Natural killer cell (primary cell): ENCODE measurements around the gene FXYD1. TPM values are rescaled to one million over a fixed set of nuclear protein-coding genes. Genes with fewer than 3 reads are reported as not detected.

Experiments used
- ATAC-seq, 3 donors: fragments of 150-1000 bp in 2 of 3; fragments of 200-7000 bp in 1 of 3; cut with Tn5 transposase; 1 replicate in 1 of 3; 2 replicates in 2 of 3; pipeline ENCODE4 v1.10.0; 2021; ENCODE audit warnings: mild to moderate bottlenecking in 2 of 3, moderate library complexity in 2 of 3
- DNase-seq, 2 donors: peaks; one replicate each; pipeline versions ENCODE4 v3.0.0 to v3.0.0-alpha.2; 2013 to 2021; ENCODE audit warnings: mixed read lengths in 1 of 2
- H3K27ac ChIP-seq: one replicate; pipeline ENCODE4 v1.5.1; 2013; ENCODE audit warnings: mild to moderate bottlenecking, low read length
- H3K27me3 ChIP-seq: one replicate; pipeline ENCODE4 v1.6.1; 2013; ENCODE audit warnings: low read length; ENCODE audit not compliant: control insufficient read depth, insufficient read depth
- H3K36me3 ChIP-seq: one replicate; pipeline ENCODE4 v1.6.1; 2013; ENCODE audit warnings: low read length; ENCODE audit not compliant: control insufficient read depth, insufficient read depth
- H3K4me1 ChIP-seq: one replicate; pipeline ENCODE4 v1.6.1; 2013; ENCODE audit warnings: low read length; ENCODE audit not compliant: control insufficient read depth, insufficient read depth
- H3K4me3 ChIP-seq: one replicate; pipeline ENCODE4 v1.5.1; 2013; ENCODE audit warnings: low read length
- H3K9me3 ChIP-seq: one replicate; pipeline ENCODE4 v1.6.1; 2013; ENCODE audit warnings: low read length; ENCODE audit not compliant: control insufficient read depth, insufficient read depth
- H3K27ac Mint-ChIP-seq, 2 donors: one replicate each; pipeline ENCODE4 v1.8.0; 2022; ENCODE audit warnings: mild to moderate bottlenecking in 2 of 2, mixed read lengths in 2 of 2, moderate library complexity in 1 of 2
- H3K27me3 Mint-ChIP-seq, 2 donors: one replicate each; pipeline ENCODE4 v1.8.0; 2022; ENCODE audit warnings: low read depth in 2 of 2, mixed read lengths in 2 of 2
- H3K36me3 Mint-ChIP-seq: one replicate; pipeline ENCODE4 v1.8.0; 2022; ENCODE audit warnings: mixed read lengths
- H3K4me1 Mint-ChIP-seq, 2 donors: one replicate each; pipeline ENCODE4 v1.8.0; 2022; ENCODE audit warnings: mixed read lengths in 2 of 2
- H3K4me3 Mint-ChIP-seq: one replicate; pipeline ENCODE4 v1.8.0; 2022; ENCODE audit warnings: mild to moderate bottlenecking, moderate library complexity, mixed read lengths
- H3K9me3 Mint-ChIP-seq, 2 donors: one replicate each; pipeline ENCODE4 v1.8.0; 2022; ENCODE audit warnings: mixed read lengths in 2 of 2
- CTCF ChIP-seq: fragments of 200-600 bp; IDR thresholded peaks from one replicate; pipeline ENCODE4 v1.8.0; 2022; ENCODE audit warnings: antibody characterized with exemption
- WGBS: methylation state at CpG from one replicate; pipeline ENCODE4 v1.1.7; 2013; ENCODE audit warnings: missing lambda C conversion rate; ENCODE audit not compliant: insufficient coverage; 5-methylcytosine and 5-hydroxymethylcytosine counted together
- intact Hi-C: fragments of 100-400 bp; cut with micrococcal nuclease; formaldehyde crosslinking; loops from one replicate; pipeline ENCODE4 v1.14.2; 2022
- total RNA-seq, 4 donors: library from RNA; stranded (reverse); fragments of 120-200 nt in 1 of 4; gene quantifications; one replicate each; pipeline versions ENCODE4 v1.2.3 to v1.2.4, GENCODE V29; 2013 to 2022

Gene FXYD1
- total RNA-seq, 3 donors from 2014 or later (not counting 1 experiment from before 2014, with no cell fraction given) = not detected

- Histone ChIP-seq H3K36me3 (peaks cover 75% of the 10 kb centered on the region), H3K27ac (peak overlapping the region; percentile 65), H3K4me3 (no peak overlapping the region), H3K9me3 (no peaks in the 10 kb centered on the region), H3K27me3 (no peaks in the 10 kb centered on the region), H3K4me1 (peaks cover 23% of the 10 kb centered on the region)
- WGBS = 100% methylated on average over 1 of the region's 7 CpGs
- H3K9me3 Mint-ChIP-seq = peaks cover 0 to 4% of the 10 kb centered on the region in 2 donors
- no peak for TF ChIP-seq CTCF
- ATAC-seq (no peak), DNase-seq (no peak)
- intact Hi-C loops = no loop called here
- H3K27ac Mint-ChIP-seq = peak overlapping the region; percentile 80 to 87
- no peak overlapping the region for H3K4me3 Mint-ChIP-seq
- no peaks in the 10 kb centered on the region for H3K27me3 Mint-ChIP-seq
- H3K4me1 Mint-ChIP-seq = peaks cover 26 to 50% of the 10 kb centered on the region in 2 donors
- H3K36me3 Mint-ChIP-seq = peaks cover 25% of the 10 kb centered on the region
These were observed 27.8 kb downstream of the FXYD1 start for GRCh38 chr19:35166100-35167063.

GRCh38 chr19:35167251-35168119 lies 28.9 kb downstream of the FXYD1 start:
- H3K4me1 Mint-ChIP-seq = peaks cover 27 to 55% of the 10 kb centered on the region in 2 donors
- H3K4me3 ChIP-seq = no peak overlapping the region
- H3K27ac ChIP-seq = peak overlapping the region; percentile 65
- H3K9me3 ChIP-seq = no peaks in the 10 kb centered on the region
- ATAC-seq (no peak), DNase-seq (peak in 1 of 2 donors; percentile 29)
- peak overlapping the region; percentile 80 to 87 for H3K27ac Mint-ChIP-seq
- no peaks in the 10 kb centered on the region for H3K27me3 Mint-ChIP-seq
- H3K4me1 ChIP-seq = peaks cover 31% of the 10 kb centered on the region
- peaks cover 15% of the 10 kb centered on the region for H3K36me3 Mint-ChIP-seq
- peaks cover 64% of the 10 kb centered on the region for H3K36me3 ChIP-seq
- intact Hi-C loops = no loop called here
- TF ChIP-seq CTCF = no peak
- WGBS = 54% methylated on average over 4 of the region's 5 CpGs
- no peak overlapping the region for H3K4me3 Mint-ChIP-seq
- H3K9me3 Mint-ChIP-seq = no peaks in the 10 kb centered on the region
- no peaks in the 10 kb centered on the region for H3K27me3 ChIP-seq

- no peak for TF ChIP-seq CTCF
- peaks cover 14% of the 10 kb centered on the region for H3K36me3 Mint-ChIP-seq
- intact Hi-C loops = no loop called here
- peaks cover 31 to 54% of the 10 kb centered on the region in 2 donors for H3K4me1 Mint-ChIP-seq
- Histone ChIP-seq H3K27me3 (no peaks in the 10 kb centered on the region), H3K9me3 (no peaks in the 10 kb centered on the region), H3K27ac (peak overlapping the region; percentile 65), H3K4me1 (peaks cover 32% of the 10 kb centered on the region), H3K36me3 (peaks cover 57% of the 10 kb centered on the region), H3K4me3 (no peak overlapping the region)
- WGBS = 77% methylated on average over 3 of the region's 3 CpGs
- no peaks in the 10 kb centered on the region for H3K27me3 Mint-ChIP-seq
- H3K9me3 Mint-ChIP-seq = no peaks in the 10 kb centered on the region
- DNase-seq (no peak), ATAC-seq (no peak)
- H3K27ac Mint-ChIP-seq = peak overlapping the region; percentile 80 to 87
- H3K4me3 Mint-ChIP-seq = no peak overlapping the region
These were observed 29.6 kb downstream of the FXYD1 start for GRCh38 chr19:35168196-35168595.
